Stimulated activated naive B cell treated with anti-CD40 and anti-IgM and Interleukin-4, amounts not matched to agents 10 μg/mL and 1 μg/mL and 100 μg/mL, for 72 hours (primary cell): ENCODE measurements around the gene DYNLT4.
"Not testable (repeated sequence)": the region's sequence is repeated elsewhere in the genome, so short reads cannot be mapped to it uniquely, and the experiment has no call there.

Experiments used
- ATAC-seq, 2 donors: fragments of 150-1000 bp; cut with Tn5 transposase; replicated peaks; 2 replicates each; pipeline ENCODE4 v1.10.0; 2021; ENCODE audit warnings: moderate library complexity in 1 of 2
- DNase-seq: peaks from one replicate; pipeline ENCODE4 v3.0.0; 2021
- H3K27ac Mint-ChIP-seq: one replicate; pipeline ENCODE4 v1.8.0; 2022; ENCODE audit warnings: mild to moderate bottlenecking, mixed read lengths
- H3K27me3 Mint-ChIP-seq, 2 donors: one replicate each; pipeline ENCODE4 v1.8.0; 2022; ENCODE audit warnings: mixed read lengths in 2 of 2
- H3K36me3 Mint-ChIP-seq, 2 donors: one replicate each; pipeline ENCODE4 v1.8.0; 2022; ENCODE audit warnings: mixed read lengths in 2 of 2, mild to moderate bottlenecking in 1 of 2
- H3K4me1 Mint-ChIP-seq, 2 donors: one replicate each; pipeline ENCODE4 v1.8.0; 2022; ENCODE audit warnings: mixed read lengths in 2 of 2, mild to moderate bottlenecking in 1 of 2
- H3K4me3 Mint-ChIP-seq, 2 donors: one replicate each; pipeline ENCODE4 v1.8.0; 2022; ENCODE audit warnings: mild to moderate bottlenecking in 2 of 2, mixed read lengths in 2 of 2, moderate library complexity in 1 of 2
- H3K9me3 Mint-ChIP-seq, 2 donors: one replicate each; pipeline ENCODE4 v1.8.0; 2022; ENCODE audit warnings: mixed read lengths in 2 of 2, mild to moderate bottlenecking in 1 of 2

DYNLT4 gene, protein sequence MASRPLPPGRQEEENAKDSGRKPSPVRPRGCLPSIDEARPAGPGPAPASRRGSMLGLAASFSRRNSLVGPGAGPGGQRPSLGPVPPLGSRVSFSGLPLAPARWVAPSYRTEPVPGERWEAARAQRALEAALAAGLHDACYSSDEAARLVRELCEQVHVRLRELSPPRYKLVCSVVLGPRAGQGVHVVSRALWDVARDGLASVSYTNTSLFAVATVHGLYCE

DNA sequence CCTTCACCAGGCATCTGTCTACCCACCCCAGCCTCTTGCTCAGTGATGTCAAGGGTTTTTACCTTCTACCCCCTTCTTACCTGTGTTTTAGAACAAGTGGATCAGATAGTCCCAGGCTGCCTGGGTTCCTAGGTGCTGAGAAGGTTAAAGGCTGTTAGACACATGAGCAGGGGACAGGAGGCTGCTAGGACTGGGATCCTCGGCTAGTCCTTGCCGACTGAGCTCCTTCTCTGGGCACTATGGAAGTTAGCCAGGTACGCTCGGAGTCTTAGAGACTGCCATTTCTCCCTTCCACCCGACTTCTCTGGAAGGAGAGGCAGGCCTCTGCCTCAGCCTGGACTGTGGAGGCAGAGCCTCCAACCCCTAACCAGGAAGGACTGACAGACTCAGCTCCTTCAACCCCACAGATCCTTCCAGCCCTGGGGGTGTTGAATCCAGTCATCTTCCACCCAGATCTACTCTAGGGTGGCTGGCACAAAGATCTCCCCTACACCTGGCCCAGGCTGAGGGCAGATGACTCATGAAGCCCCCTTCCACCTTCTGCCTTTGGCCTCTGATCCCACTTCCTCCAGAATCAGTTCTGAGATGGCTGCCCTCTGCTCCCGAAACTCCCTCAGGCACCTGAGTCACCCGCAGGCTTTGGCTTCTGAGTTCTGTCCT lies at the start of gene DYNLT4:
TSS of gene DYNLT4 (minus strand) at position 648 of the 660 bp plus-strand sequence. CDS start 683 bp downstream, outside the sequence.
- H3K4me1 Mint-ChIP-seq = peaks cover 73 to 93% of the 10 kb centered on the region in 2 donors
- H3K4me3 Mint-ChIP-seq = peak within 1 kb of the TSS; percentile 62 to 68
- no peaks in the 10 kb centered on the region for H3K27me3 Mint-ChIP-seq
- DNase-seq = no peak
- peak within 1 kb of the TSS; percentile 99 for H3K27ac Mint-ChIP-seq
- H3K36me3 Mint-ChIP-seq = peaks cover 37 to 57% of the 10 kb centered on the region in 2 donors
- H3K9me3 Mint-ChIP-seq = no peaks in the 10 kb centered on the region
- peak; percentile 0 to 1 for ATAC-seq

DNA sequence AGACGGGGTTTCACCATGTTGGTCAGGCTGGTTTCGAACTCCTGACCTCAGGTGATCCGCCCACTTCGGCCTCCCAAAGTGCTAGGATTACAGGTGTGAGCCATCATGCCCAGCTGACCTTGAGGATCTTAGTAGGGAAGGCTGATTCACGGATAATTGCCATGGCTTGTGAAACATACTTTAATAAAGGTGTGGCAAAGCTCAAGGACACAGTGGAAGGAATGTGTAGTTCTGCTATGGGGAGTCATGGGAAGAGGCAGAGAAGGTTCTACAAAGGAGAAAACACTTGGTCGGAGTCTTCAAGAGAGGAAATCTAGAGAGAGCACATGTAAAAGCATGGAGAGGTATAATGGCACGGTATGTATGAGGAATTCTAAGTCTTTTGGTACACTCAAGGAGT lies 48.6 kb upstream of the DYNLT4 start:
- Mint-ChIP-seq H3K36me3 (peaks cover 33 to 50% of the 10 kb centered on the region in 2 donors), H3K27ac (no peak overlapping the region)
- ATAC-seq = no peak

DNA sequence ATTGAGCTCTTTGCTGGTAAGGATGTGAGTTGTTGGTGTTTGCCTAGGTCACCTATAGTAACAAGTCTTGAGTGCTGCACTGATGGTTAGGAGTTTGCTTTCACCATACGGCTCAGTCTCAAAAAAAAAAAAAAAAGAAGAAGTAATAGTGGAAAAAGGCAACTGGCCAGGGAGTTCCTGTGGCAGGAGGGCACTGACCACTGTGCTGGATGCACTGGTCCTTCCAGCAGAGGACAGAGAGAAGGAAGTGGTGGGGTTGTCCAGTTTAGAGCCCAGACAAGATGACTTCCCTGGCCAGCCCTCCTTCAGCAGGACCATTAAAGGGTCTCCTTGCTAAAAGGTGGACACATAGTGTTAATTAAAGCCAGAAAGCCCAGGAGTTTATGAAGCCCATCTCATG lies 47.8 kb upstream of the DYNLT4 start:
- ATAC-seq = no peak
- DNase-seq = no peak
- H3K27ac Mint-ChIP-seq = no peak overlapping the region
- no peaks in the 10 kb centered on the region for H3K9me3 Mint-ChIP-seq
- H3K4me3 Mint-ChIP-seq = no peak overlapping the region
- peaks cover 8 to 9% of the 10 kb centered on the region in 2 donors for H3K4me1 Mint-ChIP-seq
- H3K27me3 Mint-ChIP-seq = no peaks in the 10 kb centered on the region
- peaks cover 37 to 54% of the 10 kb centered on the region in 2 donors for H3K36me3 Mint-ChIP-seq

More for the DNA sequence above, 48.6 kb upstream of the DYNLT4 start:
- Mint-ChIP-seq H3K4me3 (no peak overlapping the region), H3K4me1 (peaks cover 12 to 17% of the 10 kb centered on the region in 2 donors), H3K27me3 (no peaks in the 10 kb centered on the region), H3K9me3 (no peaks in the 10 kb centered on the region)
- no peak for DNase-seq

DNA sequence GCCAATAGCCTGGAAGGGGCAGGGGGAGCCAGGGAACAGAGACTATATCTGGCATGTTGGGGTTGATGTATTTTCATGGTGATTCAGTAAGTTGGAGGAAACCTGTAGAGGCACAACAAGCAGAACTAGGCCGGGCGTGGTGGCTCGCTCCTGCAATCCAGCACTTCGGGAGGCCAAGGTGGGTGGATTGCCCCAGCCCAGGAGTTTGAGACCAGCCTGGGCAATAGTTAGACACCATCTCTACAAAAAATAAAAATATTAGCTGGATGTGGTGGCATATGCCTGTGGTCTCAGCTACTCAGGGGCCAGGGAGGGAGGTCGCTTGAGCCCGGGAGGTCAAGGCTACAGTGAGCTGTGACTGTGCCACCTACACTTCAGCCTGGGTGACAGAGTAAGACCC lies 46.0 kb upstream of the DYNLT4 start:
- Mint-ChIP-seq H3K4me1 (peaks cover 7 to 8% of the 10 kb centered on the region in 2 donors), H3K9me3 (no peaks in the 10 kb centered on the region), H3K36me3 (peaks cover 37 to 57% of the 10 kb centered on the region in 2 donors), H3K27ac (no peak overlapping the region), H3K4me3 (no peak overlapping the region), H3K27me3 (no peaks in the 10 kb centered on the region)
- ATAC-seq (no peak), DNase-seq (no peak)

- H3K27ac Mint-ChIP-seq = peak overlapping the region; percentile 0
- DNase-seq (no peak), ATAC-seq (peak; percentile 89 to 92)
- H3K27me3 Mint-ChIP-seq = no peaks in the 10 kb centered on the region
- no peaks in the 10 kb centered on the region for H3K9me3 Mint-ChIP-seq
- H3K4me3 Mint-ChIP-seq = no peak overlapping the region
- peaks cover 7 to 8% of the 10 kb centered on the region in 2 donors for H3K4me1 Mint-ChIP-seq
- H3K36me3 Mint-ChIP-seq = peaks cover 37 to 53% of the 10 kb centered on the region in 2 donors
Observed at GRCh38 chr1:44851308-44851707, 44.2 kb upstream of the DYNLT4 start.

DNA sequence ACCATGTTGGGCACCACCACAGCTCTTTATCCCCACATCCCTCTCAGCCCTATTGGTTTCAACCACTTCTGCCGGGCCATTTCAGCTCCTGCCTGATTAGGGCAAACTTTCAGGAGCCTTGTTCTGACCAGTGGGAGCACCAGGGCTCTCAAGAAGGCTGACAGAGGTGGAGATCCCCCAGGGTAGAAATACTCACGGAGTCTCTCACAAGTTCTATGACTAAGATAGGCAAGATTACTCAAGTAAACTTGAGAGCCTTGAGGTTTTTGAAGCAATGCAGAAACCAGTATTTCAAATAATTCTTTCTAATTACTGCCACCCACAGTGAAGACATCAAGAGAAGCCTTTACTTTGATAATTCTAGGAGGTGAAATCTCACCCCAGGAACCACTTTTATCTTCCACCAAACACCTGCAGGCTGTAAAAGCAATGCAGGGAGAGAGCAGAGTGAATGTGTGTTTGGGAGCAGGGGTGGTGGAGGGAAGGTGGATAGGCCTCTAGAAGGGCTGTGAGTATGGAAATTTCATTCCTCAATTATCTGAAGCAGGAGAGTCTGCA lies 42.5 kb upstream of the DYNLT4 start:
- H3K27me3 Mint-ChIP-seq = no peaks in the 10 kb centered on the region
- no peaks in the 10 kb centered on the region for H3K9me3 Mint-ChIP-seq
- peaks cover 27 to 38% of the 10 kb centered on the region in 2 donors for H3K36me3 Mint-ChIP-seq
- no peak for DNase-seq
- no peak overlapping the region for H3K4me3 Mint-ChIP-seq
- no peak for ATAC-seq
- no peak overlapping the region for H3K27ac Mint-ChIP-seq
- H3K4me1 Mint-ChIP-seq = peaks cover 7 to 8% of the 10 kb centered on the region in 2 donors

GRCh38 chr1:44848456-44849181 lies 41.5 kb upstream of the DYNLT4 start:
- H3K4me1 Mint-ChIP-seq = peaks cover 8 to 13% of the 10 kb centered on the region in 2 donors
- H3K4me3 Mint-ChIP-seq = no peak overlapping the region
- H3K9me3 Mint-ChIP-seq = no peaks in the 10 kb centered on the region
- ATAC-seq (no peak), DNase-seq (no peak)
- H3K36me3 Mint-ChIP-seq = peaks cover 27 to 32% of the 10 kb centered on the region in 2 donors
- H3K27me3 Mint-ChIP-seq = no peaks in the 10 kb centered on the region
- no peak overlapping the region for H3K27ac Mint-ChIP-seq

DNA sequence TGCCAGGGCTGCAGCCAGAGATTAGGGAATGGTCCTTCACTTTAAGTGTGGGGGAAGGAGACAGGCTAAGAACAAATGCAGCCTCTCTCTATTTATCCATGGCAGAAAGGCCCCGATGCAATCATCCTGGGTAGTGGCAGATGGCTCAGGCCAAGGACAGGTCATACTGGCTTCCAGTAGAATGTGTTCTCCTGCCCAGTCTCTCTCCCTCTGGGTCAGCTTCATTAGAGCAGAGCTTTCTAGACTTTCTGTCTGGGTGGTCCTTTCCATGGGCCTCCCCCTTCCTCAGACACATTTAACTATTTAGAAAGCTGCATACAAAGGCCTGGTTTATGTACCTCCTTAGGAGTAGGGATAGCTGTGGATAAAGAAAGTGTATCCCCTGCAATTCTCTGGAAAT lies 40.7 kb upstream of the DYNLT4 start:
- Mint-ChIP-seq H3K27ac (no peak overlapping the region), H3K27me3 (peaks cover 0 to 2% of the 10 kb centered on the region in 2 donors), H3K9me3 (no peaks in the 10 kb centered on the region), H3K4me1 (peaks cover 6 to 16% of the 10 kb centered on the region in 2 donors), H3K36me3 (peaks cover 23 to 27% of the 10 kb centered on the region in 2 donors), H3K4me3 (no peak overlapping the region)
- DNase-seq = no peak
- ATAC-seq = no peak

DNA sequence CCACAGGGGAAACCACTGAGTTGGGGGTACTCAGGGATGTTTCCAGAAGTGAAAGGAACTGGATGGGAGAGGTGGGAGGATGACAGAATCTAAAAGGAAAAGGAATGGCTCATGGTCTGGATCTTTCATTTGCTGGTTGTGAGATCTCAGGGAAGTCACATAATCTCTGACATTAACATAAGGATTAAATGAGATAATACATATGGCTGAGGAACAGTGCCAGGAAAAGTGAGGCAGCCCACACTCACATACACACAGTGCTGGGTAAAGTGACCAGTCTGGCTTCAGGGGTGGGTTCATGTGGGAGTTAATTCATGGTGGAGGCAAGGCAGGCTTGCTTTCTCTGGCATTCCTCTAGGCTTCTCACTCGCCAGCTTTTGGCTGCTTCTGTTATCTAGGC lies 39.8 kb upstream of the DYNLT4 start:
- no peak overlapping the region for H3K27ac Mint-ChIP-seq
- peaks cover 20 to 24% of the 10 kb centered on the region in 2 donors for H3K36me3 Mint-ChIP-seq
- no peaks in the 10 kb centered on the region for H3K9me3 Mint-ChIP-seq
- ATAC-seq = no peak
- H3K4me3 Mint-ChIP-seq = no peak overlapping the region
- H3K4me1 Mint-ChIP-seq = peaks cover 4 to 24% of the 10 kb centered on the region in 2 donors
- no peak for DNase-seq
- H3K27me3 Mint-ChIP-seq = peaks cover 4 to 7% of the 10 kb centered on the region in 2 donors

DNA sequence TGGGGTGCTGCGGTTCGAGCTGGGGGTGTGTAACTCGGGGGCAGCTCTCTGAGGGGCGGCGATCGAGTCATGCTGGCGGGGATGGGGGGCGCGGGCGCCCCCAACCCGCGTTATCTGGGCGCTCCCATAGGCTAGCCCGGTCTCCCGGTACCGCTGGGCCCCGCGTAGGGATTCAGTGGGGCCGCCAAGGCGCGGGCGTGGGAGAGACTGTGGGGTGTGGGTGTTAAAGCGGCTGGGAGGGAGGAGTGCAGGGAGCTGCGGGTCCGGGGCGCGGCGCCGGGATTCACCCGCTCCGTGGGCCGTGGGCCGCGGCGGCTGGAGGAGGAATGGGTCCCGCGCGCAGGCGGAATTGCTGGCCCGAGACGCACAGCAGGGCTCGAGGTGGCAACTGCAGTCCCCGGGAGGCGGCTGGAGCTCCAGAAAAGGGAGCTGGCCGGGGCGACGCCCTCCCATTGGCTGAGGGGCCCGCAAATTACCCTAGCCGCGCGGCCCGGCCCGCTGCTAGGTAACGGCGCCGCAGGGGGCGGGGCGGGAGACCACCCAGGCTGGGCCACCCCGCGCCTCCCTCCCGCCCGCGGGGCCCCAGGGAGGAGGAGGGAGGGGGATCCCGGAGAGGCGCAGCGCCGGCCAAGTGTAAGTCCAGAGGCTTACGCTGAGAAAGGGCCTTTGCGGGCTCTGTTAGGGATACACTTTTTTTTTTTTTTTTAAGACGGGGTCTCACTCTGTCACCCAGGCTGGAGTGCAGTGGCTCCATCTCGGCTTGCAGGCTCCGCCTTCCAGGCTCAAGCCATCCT lies 35.9 kb upstream of the DYNLT4 start, which contains the start of gene PTCH2:
TSS of gene PTCH2 (minus strand) at position 392 of the 794 bp plus-strand sequence. CDS start at position 71, 321 bp downstream.
- peaks cover 8 to 13% of the 10 kb centered on the region in 2 donors for H3K36me3 Mint-ChIP-seq

DNA sequence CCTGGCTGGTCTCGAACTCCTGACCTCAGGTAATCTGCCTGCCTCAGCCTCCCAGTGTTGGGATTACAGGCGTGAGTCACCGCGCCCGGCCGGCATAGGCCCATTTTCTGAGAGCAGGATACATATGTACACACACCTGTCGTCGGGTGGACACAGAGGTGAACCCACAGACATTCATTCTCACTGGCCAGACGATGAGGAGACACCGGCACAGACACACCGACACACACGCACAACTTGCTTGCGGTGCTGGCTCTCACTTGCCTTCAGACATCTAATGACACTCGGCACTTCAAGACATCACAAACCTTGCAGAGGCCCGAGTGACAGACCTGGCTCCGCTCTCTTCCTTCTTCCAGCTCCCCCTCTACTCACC lies 35.3 kb upstream of the DYNLT4 start:
- no peak for DNase-seq
- no peaks in the 10 kb centered on the region for H3K9me3 Mint-ChIP-seq
- no peak overlapping the region for H3K27ac Mint-ChIP-seq
- H3K4me3 Mint-ChIP-seq = peak overlapping the region; percentile 62 to 78
- H3K27me3 Mint-ChIP-seq = peaks cover 16 to 18% of the 10 kb centered on the region in 2 donors
- H3K4me1 Mint-ChIP-seq = peaks cover 0 to 17% of the 10 kb centered on the region in 2 donors
- H3K36me3 Mint-ChIP-seq = peaks cover 8 to 11% of the 10 kb centered on the region in 2 donors
- ATAC-seq = peak; percentile 28 to 35

More for the DNA sequence above, 35.9 kb upstream of the DYNLT4 start, which contains the start of gene PTCH2:
- Mint-ChIP-seq H3K9me3 (no peaks in the 10 kb centered on the region), H3K4me1 (peaks cover 0 to 17% of the 10 kb centered on the region in 2 donors), H3K27ac (no peak within 1 kb of the TSS), H3K4me3 (peak within 1 kb of the TSS; percentile 62 to 78), H3K27me3 (peaks cover 16 to 18% of the 10 kb centered on the region in 2 donors)
- DNase-seq = no peak
- peak; percentile 81 to 88 for ATAC-seq

DNA sequence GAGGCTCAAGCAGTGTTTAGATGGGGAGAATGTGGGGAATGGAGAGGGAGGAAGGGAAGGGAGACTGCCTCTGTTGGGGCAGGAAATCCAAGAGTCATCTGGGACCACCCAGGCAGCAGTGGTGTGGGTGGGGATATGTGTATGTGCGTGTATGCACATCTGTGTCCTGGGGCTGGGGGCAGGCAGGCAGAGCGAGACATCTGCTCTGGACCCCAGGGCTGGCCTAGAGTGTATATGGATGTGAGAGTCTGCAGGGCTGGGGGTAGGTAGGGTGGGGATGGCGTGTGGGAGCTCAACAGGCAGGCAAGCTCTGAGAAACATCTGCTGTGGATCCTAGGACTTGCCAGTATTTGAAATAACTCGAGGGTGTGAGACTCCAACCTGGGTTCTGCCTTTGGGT lies 32.4 kb upstream of the DYNLT4 start:
- Mint-ChIP-seq H3K27me3 (peaks cover 16 to 18% of the 10 kb centered on the region in 2 donors), H3K4me3 (no peak overlapping the region), H3K27ac (no peak overlapping the region), H3K4me1 (peaks cover 9 to 28% of the 10 kb centered on the region in 2 donors), H3K9me3 (no peaks in the 10 kb centered on the region), H3K36me3 (peaks cover 0 to 5% of the 10 kb centered on the region in 2 donors)
- DNase-seq (no peak), ATAC-seq (no peak)

DNA sequence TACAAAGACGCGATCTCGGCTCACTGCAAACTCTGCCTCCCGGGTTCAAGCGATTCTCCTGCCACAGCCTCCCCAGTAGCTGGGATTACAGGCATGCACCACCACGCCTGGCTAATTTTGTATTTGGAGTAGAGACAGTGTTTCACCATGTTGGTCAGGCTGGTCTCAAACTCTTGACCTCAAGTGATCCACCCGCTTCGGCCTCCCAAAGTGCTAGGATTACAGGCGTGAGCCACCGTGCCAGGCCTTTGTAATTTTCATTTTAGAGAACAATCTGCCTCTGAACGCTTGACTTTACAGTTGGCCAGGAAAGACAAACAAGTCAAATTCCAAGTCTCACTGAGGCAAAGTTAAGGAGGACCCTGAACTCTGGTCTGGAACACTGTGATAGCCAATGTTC lies 31.1 kb upstream of the DYNLT4 start:
- not testable (repeated sequence) for H3K4me3 Mint-ChIP-seq, DNase-seq, H3K9me3 Mint-ChIP-seq, ATAC-seq, H3K27ac Mint-ChIP-seq, H3K36me3 Mint-ChIP-seq
- peaks cover 16 to 18% of the 10 kb centered on the region in 2 donors for H3K27me3 Mint-ChIP-seq
- H3K4me1 Mint-ChIP-seq = peaks cover 14 to 31% of the 10 kb centered on the region in 2 donors
